Ishikawa (cell line): ENCODE data around the gene UBALD1.

Experiments
- CEBPB ChIP-seq: IDR thresholded peaks from 2 replicates; pipeline ENCODE4 v1.6.1; 2012
- CREB1 ChIP-seq: IDR thresholded peaks from 2 replicates; pipeline ENCODE4 v1.6.1; 2012; ENCODE audit warnings: low read depth
- EGR1 ChIP-seq: IDR thresholded peaks from 2 replicates; pipeline ENCODE4 v1.6.1; 2012
- EP300 ChIP-seq: IDR thresholded peaks from 2 replicates; pipeline ENCODE4 v1.6.1; 2012; ENCODE audit warnings: borderline replicate concordance
- FOXM1 ChIP-seq: IDR thresholded peaks from 2 replicates; pipeline ENCODE4 v1.6.1; 2012; ENCODE audit warnings: low read depth, borderline replicate concordance
- NFIC ChIP-seq: IDR thresholded peaks from 2 replicates; pipeline ENCODE4 v1.6.1; 2012
- RAD21 ChIP-seq: IDR thresholded peaks from 2 replicates; pipeline ENCODE4 v1.6.1; 2012; ENCODE audit warnings: low read depth
- TAF1 ChIP-seq: IDR thresholded peaks from 2 replicates; pipeline ENCODE4 v1.6.1; 2012; ENCODE audit warnings: low read depth, mild to moderate bottlenecking
- TCF12 ChIP-seq: IDR thresholded peaks from 2 replicates; pipeline ENCODE4 v1.6.1; 2012; ENCODE audit warnings: low read depth
- TEAD4 ChIP-seq: IDR thresholded peaks from 2 replicates; pipeline ENCODE4 v1.6.1; 2012
- YY1 ChIP-seq: IDR thresholded peaks from 2 replicates; pipeline ENCODE4 v1.6.1; 2012; ENCODE audit warnings: low read depth
- ZBTB7A ChIP-seq: IDR thresholded peaks from 2 replicates; pipeline ENCODE4 v1.6.1; 2012; ENCODE audit warnings: low read depth
- TF ChIP-seq, protein P1 (sequence below): IDR thresholded peaks from 2 replicates; pipeline ENCODE4 v1.6.1; 2012
- TF ChIP-seq, protein P2 (sequence below): IDR thresholded peaks from 2 replicates; pipeline ENCODE4 v1.6.1; 2012
- TF ChIP-seq, protein P3 (sequence below): IDR thresholded peaks from 2 replicates; pipeline ENCODE4 v1.6.1; 2012; ENCODE audit warnings: low read depth, mild to moderate bottlenecking

The UBALD1 gene

DNA sequence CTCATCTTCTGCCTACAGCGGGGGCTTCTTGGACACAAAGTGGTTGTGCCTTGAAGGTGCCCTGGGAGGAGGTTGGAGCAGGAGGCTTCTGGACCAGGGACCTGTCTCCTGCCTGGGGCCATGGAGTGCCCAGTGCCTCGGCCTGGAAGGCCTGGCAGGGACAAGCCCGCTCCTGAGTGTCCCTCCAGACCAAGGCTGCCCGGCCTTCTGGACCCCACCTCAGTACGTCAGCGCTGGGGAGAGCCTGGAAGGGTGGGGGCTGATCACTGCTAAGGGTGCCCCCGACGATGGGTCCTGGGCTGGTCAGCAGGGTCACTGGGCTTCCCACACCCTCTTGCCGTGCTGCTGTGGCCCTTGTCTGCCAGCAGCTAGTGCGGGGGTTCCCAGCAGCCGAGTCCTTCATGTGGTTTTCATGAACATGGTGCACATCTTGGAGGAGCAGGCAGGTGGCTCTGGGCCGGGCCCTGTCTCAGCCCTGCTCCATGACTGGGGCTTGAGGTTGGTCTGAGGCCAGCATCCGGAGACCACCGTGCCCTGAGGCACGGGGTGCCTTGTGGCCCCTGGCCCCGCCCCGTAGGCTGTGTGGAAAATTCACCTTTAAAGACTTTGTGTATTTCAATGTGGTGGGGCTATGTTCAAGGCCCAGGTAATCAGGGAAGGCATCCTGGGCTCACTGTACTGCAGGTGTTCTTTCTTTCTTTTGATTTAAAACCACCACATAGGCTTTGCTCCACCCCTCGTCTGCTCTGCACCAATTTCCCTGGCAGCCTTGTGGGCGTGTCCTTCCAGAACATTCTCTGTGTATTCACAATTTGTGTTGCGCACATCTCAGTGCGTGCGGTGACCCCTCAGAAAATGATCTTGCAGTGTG, 32.3 kb upstream of the UBALD1 start:
- TF ChIP-seq, protein P1, sequence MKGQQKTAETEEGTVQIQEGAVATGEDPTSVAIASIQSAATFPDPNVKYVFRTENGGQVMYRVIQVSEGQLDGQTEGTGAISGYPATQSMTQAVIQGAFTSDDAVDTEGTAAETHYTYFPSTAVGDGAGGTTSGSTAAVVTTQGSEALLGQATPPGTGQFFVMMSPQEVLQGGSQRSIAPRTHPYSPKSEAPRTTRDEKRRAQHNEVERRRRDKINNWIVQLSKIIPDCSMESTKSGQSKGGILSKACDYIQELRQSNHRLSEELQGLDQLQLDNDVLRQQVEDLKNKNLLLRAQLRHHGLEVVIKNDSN = no peak

DNA sequence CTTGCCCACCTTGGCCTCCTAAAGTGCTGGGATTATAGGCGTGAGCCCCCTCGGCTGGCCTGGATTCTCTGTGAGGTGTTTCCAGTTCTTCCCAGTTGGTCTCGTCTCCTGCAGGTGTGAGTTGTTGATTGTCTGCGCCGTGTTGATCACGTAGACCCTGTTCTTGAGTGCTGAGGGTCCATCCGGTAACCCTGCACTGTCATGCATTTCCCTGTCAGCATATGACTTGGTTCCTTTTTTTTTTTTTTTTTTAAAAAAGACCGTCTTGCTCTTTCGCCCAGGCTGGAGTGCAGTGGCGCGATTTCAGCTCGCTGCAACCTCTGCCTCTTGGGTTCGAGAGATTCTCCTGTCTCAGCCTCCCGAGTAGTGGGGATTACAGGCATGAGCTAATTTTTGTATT, 27.2 kb upstream of the UBALD1 start:
- TF ChIP-seq ZBTB7A (no peak), EGR1 (no peak), TEAD4 (no peak), YY1 (no peak), FOXM1 (no peak), NFIC (no peak), CEBPB (no peak), TAF1 (no peak)
- TF ChIP-seq, protein P2, sequence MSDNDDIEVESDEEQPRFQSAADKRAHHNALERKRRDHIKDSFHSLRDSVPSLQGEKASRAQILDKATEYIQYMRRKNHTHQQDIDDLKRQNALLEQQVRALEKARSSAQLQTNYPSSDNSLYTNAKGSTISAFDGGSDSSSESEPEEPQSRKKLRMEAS = no peak
- TF ChIP-seq, protein P3, sequence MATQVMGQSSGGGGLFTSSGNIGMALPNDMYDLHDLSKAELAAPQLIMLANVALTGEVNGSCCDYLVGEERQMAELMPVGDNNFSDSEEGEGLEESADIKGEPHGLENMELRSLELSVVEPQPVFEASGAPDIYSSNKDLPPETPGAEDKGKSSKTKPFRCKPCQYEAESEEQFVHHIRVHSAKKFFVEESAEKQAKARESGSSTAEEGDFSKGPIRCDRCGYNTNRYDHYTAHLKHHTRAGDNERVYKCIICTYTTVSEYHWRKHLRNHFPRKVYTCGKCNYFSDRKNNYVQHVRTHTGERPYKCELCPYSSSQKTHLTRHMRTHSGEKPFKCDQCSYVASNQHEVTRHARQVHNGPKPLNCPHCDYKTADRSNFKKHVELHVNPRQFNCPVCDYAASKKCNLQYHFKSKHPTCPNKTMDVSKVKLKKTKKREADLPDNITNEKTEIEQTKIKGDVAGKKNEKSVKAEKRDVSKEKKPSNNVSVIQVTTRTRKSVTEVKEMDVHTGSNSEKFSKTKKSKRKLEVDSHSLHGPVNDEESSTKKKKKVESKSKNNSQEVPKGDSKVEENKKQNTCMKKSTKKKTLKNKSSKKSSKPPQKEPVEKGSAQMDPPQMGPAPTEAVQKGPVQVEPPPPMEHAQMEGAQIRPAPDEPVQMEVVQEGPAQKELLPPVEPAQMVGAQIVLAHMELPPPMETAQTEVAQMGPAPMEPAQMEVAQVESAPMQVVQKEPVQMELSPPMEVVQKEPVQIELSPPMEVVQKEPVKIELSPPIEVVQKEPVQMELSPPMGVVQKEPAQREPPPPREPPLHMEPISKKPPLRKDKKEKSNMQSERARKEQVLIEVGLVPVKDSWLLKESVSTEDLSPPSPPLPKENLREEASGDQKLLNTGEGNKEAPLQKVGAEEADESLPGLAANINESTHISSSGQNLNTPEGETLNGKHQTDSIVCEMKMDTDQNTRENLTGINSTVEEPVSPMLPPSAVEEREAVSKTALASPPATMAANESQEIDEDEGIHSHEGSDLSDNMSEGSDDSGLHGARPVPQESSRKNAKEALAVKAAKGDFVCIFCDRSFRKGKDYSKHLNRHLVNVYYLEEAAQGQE = no peak
- TF ChIP-seq, protein P1 = no peak

DNA sequence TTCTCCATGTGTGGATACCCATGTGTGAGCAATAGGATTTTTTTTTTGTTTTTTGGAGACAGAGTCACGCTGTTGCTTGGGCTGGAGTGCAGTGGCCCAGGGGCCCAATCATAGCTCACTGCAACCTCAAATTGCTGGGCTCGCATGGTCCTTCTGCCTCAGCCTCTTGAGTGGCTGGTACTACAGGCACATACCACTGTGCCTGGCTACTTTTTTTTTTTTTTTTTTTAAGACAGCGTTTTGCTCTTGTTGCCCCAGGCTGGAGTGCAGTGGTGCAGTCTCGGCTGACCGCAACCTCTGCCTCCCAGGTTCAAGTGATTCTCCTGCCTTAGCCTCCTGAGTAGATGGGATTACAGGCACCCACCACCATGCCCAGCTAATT, 26.6 kb upstream of the UBALD1 start:
- TF ChIP-seq, protein P2 = no peak
- TF ChIP-seq ZBTB7A = no peak
- no peak for TF ChIP-seq FOXM1
- TF ChIP-seq YY1 = no peak
- TF ChIP-seq, protein P1 = no peak
- TF ChIP-seq, protein P3 = no peak
- TF ChIP-seq TEAD4 = no peak
- no peak for TF ChIP-seq TCF12
- TF ChIP-seq TAF1 = no peak
- TF ChIP-seq CREB1 = no peak
- no peak for TF ChIP-seq NFIC
- no peak for TF ChIP-seq EP300
- TF ChIP-seq RAD21 = no peak

DNA sequence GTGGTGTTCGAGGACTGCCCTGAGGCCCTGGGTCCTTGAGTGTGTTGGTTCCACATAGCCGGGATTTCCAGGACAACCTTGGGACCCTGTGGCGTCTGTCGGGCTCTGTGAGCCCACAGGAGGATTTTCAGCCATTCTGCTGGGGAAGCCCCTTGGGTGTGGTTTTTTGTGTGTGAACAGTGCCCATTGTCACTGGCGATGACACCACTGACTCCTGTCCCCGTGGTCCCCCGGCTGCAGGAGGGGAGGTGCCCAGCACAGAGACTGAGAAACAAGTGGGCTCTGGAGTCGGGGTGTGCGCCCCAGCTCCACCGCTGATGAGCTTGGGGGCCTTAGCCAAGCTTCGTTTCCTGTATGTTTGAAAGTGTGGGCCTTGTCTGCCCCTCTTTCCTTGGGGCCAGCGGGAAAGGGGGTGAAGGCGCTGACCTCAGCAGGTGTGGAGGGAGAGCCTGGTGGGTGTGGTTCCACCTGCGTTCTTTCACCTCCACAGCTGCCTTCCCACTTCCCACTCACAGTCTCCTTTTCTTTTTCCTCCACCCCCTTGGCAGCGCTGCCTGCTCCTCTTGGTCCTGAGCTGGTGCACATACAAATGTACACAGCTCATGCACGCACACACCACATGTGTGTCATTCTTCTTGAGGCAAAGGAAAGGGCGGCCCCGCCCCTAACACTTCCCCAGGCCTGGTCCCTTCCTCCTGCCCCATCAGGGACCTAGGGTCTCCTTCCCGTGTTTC, 26.1 kb upstream of the UBALD1 start:
- TF ChIP-seq FOXM1 (no peak), TCF12 (no peak), CREB1 (no peak), EP300 (no peak), YY1 (no peak), TEAD4 (no peak)
- TF ChIP-seq, protein P3 = no peak
- TF ChIP-seq, protein P1 = no peak
